Measurements from ENCODE around the gene NUDT22. TPM values are rescaled to one million over a fixed set of nuclear protein-coding genes. Genes with fewer than 3 reads are reported as not detected.

NUDT22 gene, protein sequence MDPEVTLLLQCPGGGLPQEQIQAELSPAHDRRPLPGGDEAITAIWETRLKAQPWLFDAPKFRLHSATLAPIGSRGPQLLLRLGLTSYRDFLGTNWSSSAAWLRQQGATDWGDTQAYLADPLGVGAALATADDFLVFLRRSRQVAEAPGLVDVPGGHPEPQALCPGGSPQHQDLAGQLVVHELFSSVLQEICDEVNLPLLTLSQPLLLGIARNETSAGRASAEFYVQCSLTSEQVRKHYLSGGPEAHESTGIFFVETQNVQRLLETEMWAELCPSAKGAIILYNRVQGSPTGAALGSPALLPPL
- 31.9 and 33.4 TPM in 2 replicates for total RNA-seq (2022)
- Bru-seq, nascent RNA, result percentile 53 among the genes with signal in this experiment
- percentile 59 among the genes with signal in this experiment for BruChase-seq, experiment 1, labeled RNA remaining after a 2-hour chase
- BruChase-seq, experiment 2, labeled RNA remaining after a 6-hour chase, result percentile 64 among the genes with signal in this experiment
- long read RNA-seq, transcript NUDT22-201 (6 exons, 1,094 nt), result major isoform, 18 of 32 reads
- long read RNA-seq, partial matches to known transcripts, result 4 of 32 reads
- long read RNA-seq, other reads (novel, unspliced or antisense), result 6 of 32 reads

- H3K9me3 Mint-ChIP-seq (ENCODE audit: unreplicated experiment), result no peaks in the 10 kb centered on the region
- H3K27me3 ChIP-seq (replicated peaks; ENCODE audit: control insufficient read depth, insufficient read depth, low read length), result no peaks in the 10 kb centered on the region
- intact Hi-C loops (cut with micrococcal nuclease; ENCODE audit: unreplicated experiment), result no loop called here
- peaks cover 26% of the 10 kb centered on the region for H3K4me1 ChIP-seq
- H3K27ac Mint-ChIP-seq (ENCODE audit: unreplicated experiment), result peak within 1 kb of the TSS; percentile 39
- peaks cover 23% of the 10 kb centered on the region for H3K36me3 Mint-ChIP-seq (ENCODE audit: insufficient read depth, unreplicated experiment)
- H3K4me1 Mint-ChIP-seq (ENCODE audit: low read depth, unreplicated experiment), result no peaks in the 10 kb centered on the region
- peak within 1 kb of the TSS; percentile 99 for H3K4me3 ChIP-seq (ENCODE audit: low read depth, low read length)
- TSS peak; percentile 41 for BruUV-seq (replicated peaks)
- POLR2A ChIA-PET, result interaction anchor here (1.0 to 1.3 kb wide), 3 partner anchors 15 to 78 kb away, joined by 4 to 11 read pairs (median 7); partner anchors contain the start of genes FKBP2 and STIP1
- no peaks in the 10 kb centered on the region; the same call in 1 of the 2 replicates for H3K36me3 ChIP-seq (ENCODE audit: control insufficient read depth, insufficient read depth, low read length)
- peak; percentile 28 to 29 for TF ChIP-seq CTCF (IDR thresholded peaks at IDR 0.05; ENCODE audit: insufficient read depth in 1 of 2, low read depth in 1 of 2, low read length in 1 of 2, severe bottlenecking in 1 of 2, unreplicated experiment in 1 of 2)
- peak within 1 kb of the TSS; percentile 81 for H3K4me3 Mint-ChIP-seq (ENCODE audit: unreplicated experiment)
- no peaks in the 10 kb centered on the region for H3K9me3 ChIP-seq
- no peaks in the 10 kb centered on the region for H3K27me3 Mint-ChIP-seq (ENCODE audit: insufficient read depth, unreplicated experiment)
- peak; percentile 82 to 92 for DNase-seq
- CTCF ChIA-PET, result interaction anchor here (0.6 to 1.5 kb wide), 5 partner anchors 21 to 365 kb away, joined by 3 to 7 read pairs (median 5); partner anchors contain the start of gene ESRRA
These were observed at the start of gene NUDT22, which contains the start of gene TRPT1 for GRCh38 chr11:64225608-64226506. Gene NUDT22 (plus strand): TSS chr11:64226274. CDS start chr11:64226653, 379 bp downstream. Gene TRPT1 (minus strand): TSS chr11:64226186. CDS start chr11:64225860, 326 bp downstream.

- intact Hi-C loops (cut with micrococcal nuclease; ENCODE audit: unreplicated experiment), result no loop called here
- BruUV-seq (replicated peaks), result no TSS peak
These were observed 49.3 kb upstream of the NUDT22 start for GRCh38 chr11:64176751-64177150.

More at GRCh38 chr11:64176751-64177150, 49.3 kb upstream of the NUDT22 start:
- Mint-ChIP-seq H3K9me3 (ENCODE audit: unreplicated experiment) (peaks cover 10% of the 10 kb centered on the region), H3K4me1 (ENCODE audit: low read depth, unreplicated experiment) (no peaks in the 10 kb centered on the region), H3K4me3 (ENCODE audit: unreplicated experiment) (no peak overlapping the region), H3K27ac (ENCODE audit: unreplicated experiment) (no peak overlapping the region), H3K36me3 (ENCODE audit: insufficient read depth, unreplicated experiment) (peaks cover 13% of the 10 kb centered on the region), H3K27me3 (ENCODE audit: insufficient read depth, unreplicated experiment) (no peaks in the 10 kb centered on the region)
- Histone ChIP-seq H3K4me3 (ENCODE audit: low read depth, low read length) (no peak overlapping the region), H3K9me3 (peaks cover 7% of the 10 kb centered on the region; the same call in 1 of the 2 replicates), H3K27me3 (replicated peaks; ENCODE audit: control insufficient read depth, insufficient read depth, low read length) (no peaks in the 10 kb centered on the region), H3K36me3 (ENCODE audit: control insufficient read depth, insufficient read depth, low read length) (no peaks in the 10 kb centered on the region), H3K4me1 (peaks cover 6% of the 10 kb centered on the region; the same call in 1 of the 2 replicates)
- no peak for DNase-seq
- POLR2A ChIA-PET, result no interaction called here
- CTCF ChIA-PET, result no interaction called here
- no peak for TF ChIP-seq CTCF (IDR thresholded peaks at IDR 0.05; ENCODE audit: insufficient read depth in 1 of 2, low read depth in 1 of 2, low read length in 1 of 2, severe bottlenecking in 1 of 2, unreplicated experiment in 1 of 2)

Data from Caco-2 (cell line).